H1 (cell line): ENCODE results near the gene GABRR3. TPM values are rescaled to one million over a fixed set of nuclear protein-coding genes. Genes with fewer than 3 reads are reported as not detected.

Experiments used
- ASH2L ChIP-seq: fragments of 200-600, 300-600 bp; sonication (generic); IDR thresholded peaks from one replicate; pipeline ENCODE4 v1.7.1; 2017; ENCODE audit warnings: low read length
- CBX5 ChIP-seq: fragments of 300-800, 300-1000 bp; sonication (generic); IDR thresholded peaks from 2 replicates; pipeline ENCODE4 v1.7.1; 2016; ENCODE audit warnings: antibody characterized with exemption, low read length, low read depth
- CHD1 ChIP-seq: IDR thresholded peaks from 2 replicates; pipeline ENCODE4 v1.6.1; 2012; ENCODE audit warnings: low read depth, low read length, improper control_type of control experiment
- CHD7 ChIP-seq: fragments of 300-600 bp; sonication (generic); IDR thresholded peaks from 2 replicates; pipeline ENCODE4 v1.7.1; 2012; ENCODE audit warnings: low read length, moderate library complexity, mild to moderate bottlenecking, inconsistent platforms; ENCODE audit not compliant: insufficient replicate concordance
- HDAC2 ChIP-seq, 2 experiments: fragments of 300-600 bp in 1 of 2; sonication (generic) in 1 of 2; IDR thresholded peaks; 2 replicates each; pipeline ENCODE4 v1.6.1; 2011 to 2012; ENCODE audit warnings: low read depth in 2 of 2, low read length in 2 of 2, mild to moderate bottlenecking in 2 of 2, moderate library complexity in 2 of 2, borderline replicate concordance in 1 of 2, inconsistent platforms in 1 of 2
- JUN ChIP-seq: IDR thresholded peaks from 2 replicates; pipeline ENCODE4 v1.6.1; 2011; ENCODE audit warnings: low read depth, mild to moderate bottlenecking, improper control_type of control experiment, low read length
- MAFK ChIP-seq: IDR thresholded peaks from 2 replicates; pipeline ENCODE4 v1.6.1; 2012; ENCODE audit warnings: low read depth, mild to moderate bottlenecking, improper control_type of control experiment, low read length
- NANOG ChIP-seq: IDR thresholded peaks from 2 replicates; pipeline ENCODE4 v1.6.1; 2011; ENCODE audit warnings: low read length, low read depth, mild to moderate bottlenecking, inconsistent platforms; ENCODE audit not compliant: insufficient read depth, poor library complexity, severe bottlenecking
- RAD21 ChIP-seq, 2 experiments: IDR thresholded peaks in 1 of 2; conservative IDR thresholded peaks in 1 of 2; 2 replicates each; pipeline ENCODE4 v1.6.1; 2011; ENCODE audit warnings: low read depth in 2 of 2, low read length in 2 of 2, improper control_type of control experiment in 1 of 2, inconsistent platforms in 1 of 2, mild to moderate bottlenecking in 1 of 2, moderate library complexity in 1 of 2
- SIRT6 ChIP-seq: IDR thresholded peaks from one replicate; pipeline ENCODE4 v1.7.1; 2012; ENCODE audit warnings: low read length, inconsistent platforms
- SP2 ChIP-seq: IDR thresholded peaks from 2 replicates; pipeline ENCODE4 v1.6.1; 2012; ENCODE audit warnings: mild to moderate bottlenecking, low read length, inconsistent platforms
- polyA plus RNA-seq, 7 experiments: library from polyadenylated mRNA; depleted of rRNA in 3 of 7; stranded (reverse) in 5 of 7; unstranded in 2 of 7; fragments of >200 nt in 5 of 7; fragments of 200-250 nt in 2 of 7; gene quantifications; 1 replicate in 5 of 7; 2 replicates in 1 of 7; 4 replicates in 1 of 7; pipeline versions ENCODE4 v1.2.1 to v1.2.3, GENCODE V29; 2011 to 2013; ENCODE audit warnings: missing spikeins in 2 of 7, mixed read lengths in 2 of 7
- total RNA-seq: library from RNA; stranded (reverse); fragmentation: NEBNext Ultra II Directional; extraction: Animal tissue kit (Norgen Biotek cat#: 25700); gene quantifications from 2 replicates; pipeline ENCODE4 v1.2.1, GENCODE V29; 2021

The GABRR3 gene
- total and polyA plus RNA-seq, 2 of the 8 experiments (the other 6 are each of a cell fraction or from before 2014, with no cell fraction given), result not detected

- TF ChIP-seq CHD7 (no peak), CBX5 (no peak), SIRT6 (no peak), ASH2L (no peak), SP2 (no peak), MAFK (no peak), NANOG (no peak), RAD21 (IDR thresholded peaks at IDR 0.05 in 1 of 2, conservative IDR thresholded peaks at IDR 0.05 in 1 of 2; ENCODE audit: low read depth in 2 of 2, low read length in 2 of 2) (no peak), CHD1 (no peak), HDAC2 (IDR thresholded peaks at IDR 0.05; ENCODE audit: borderline replicate concordance in 1 of 2, low read depth in 2 of 2, low read length in 2 of 2) (no peak), JUN (no peak)
These were observed 44.4 kb downstream of the GABRR3 start (continued) for GRCh38 chr3:97990624-97991292.
